HS-27A (cell line): Measurements from ENCODE around the gene ZNF385C.

ENCODE experiments used
- DNase-seq: peaks from one replicate; pipeline ENCODE4 v3.0.0-alpha.2; 2012; ENCODE audit warnings: low read depth, missing footprints

Gene ZNF385C

DNA sequence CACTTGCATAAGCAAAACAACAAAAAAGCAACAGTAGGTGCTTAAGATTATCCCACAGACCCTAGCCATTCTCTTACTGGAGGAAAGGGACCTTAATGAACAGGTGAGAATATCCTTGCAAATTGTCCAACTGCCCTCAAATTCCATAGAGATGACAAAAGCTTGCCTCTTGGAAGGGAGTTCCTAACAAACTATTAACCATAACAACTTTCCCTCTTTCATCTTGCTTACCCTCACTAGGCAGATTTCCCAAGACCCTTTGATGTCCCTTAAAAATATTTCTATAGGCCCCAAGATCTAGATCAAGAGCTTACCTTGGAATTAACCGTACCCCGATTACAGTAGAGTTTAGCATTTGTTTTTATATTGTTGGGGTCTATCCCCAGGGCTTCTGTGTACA is 109.9 kb downstream of the ZNF385C start:
- no peak for DNase-seq

- no peak for DNase-seq
These were observed 110.6 kb downstream of the ZNF385C start for GRCh38 chr17:41987642-41988041.

DNA sequence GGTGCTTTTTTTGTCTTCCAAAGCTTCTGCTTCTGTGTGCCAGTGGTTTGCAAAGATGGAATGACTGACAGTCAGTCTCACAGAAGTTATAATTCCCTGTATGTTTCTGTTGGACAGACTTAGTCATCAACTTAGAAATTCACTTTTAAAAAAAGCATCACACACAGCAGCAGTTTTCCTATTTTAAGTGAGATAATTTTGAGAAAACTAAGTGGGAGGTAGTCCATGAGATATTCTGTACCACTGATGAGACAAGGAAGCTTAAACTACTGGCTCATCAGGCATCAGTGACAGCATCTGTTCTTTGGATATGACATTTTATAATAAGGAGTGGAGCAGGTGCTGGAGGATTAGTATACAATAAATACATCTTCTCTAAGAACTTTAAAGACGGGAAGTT is 111.6 kb downstream of the ZNF385C start:
- no peak for DNase-seq

- no peak for DNase-seq
These were observed 112.4 kb downstream of the ZNF385C start for GRCh38 chr17:41985919-41986318.

GRCh38 chr17:41984454-41984853 is 113.8 kb downstream of the ZNF385C start:
- no peak for DNase-seq

GRCh38 chr17:41982026-41982760 is 116.1 kb downstream of the ZNF385C start:
- DNase-seq: no peak

- no peak for DNase-seq
These were observed 120.3 kb downstream of the ZNF385C start for GRCh38 chr17:41977991-41978390.

- no peak for DNase-seq
These were observed 122.0 kb downstream of the ZNF385C start for GRCh38 chr17:41976142-41976768.
